Kidney (tissue), 14 donors: ENCODE results near the gene HIGD2A. TPM values are rescaled to one million over a fixed set of nuclear protein-coding genes. Genes with fewer than 3 reads are reported as not detected.

Source experiments
- DNase-seq, 5 donors: peaks; one replicate each; pipeline ENCODE4 v3.0.0-alpha.2; 2013 to 2020
- FAIRE-seq: peaks from 2 replicates; lab custom pipeline; 2012; peaks lifted over from hg19 to GRCh38; lab: Jason Lieb, UNC
- H3K27ac ChIP-seq, 2 donors: one replicate each; pipeline ENCODE4 v1.7.0; 2013; ENCODE audit warnings: low read depth in 2 of 2, low read length in 2 of 2, inconsistent platforms in 1 of 2
- H3K27me3 ChIP-seq: one replicate; pipeline ENCODE4 v1.7.1; 2013; ENCODE audit warnings: low read length, inconsistent platforms; ENCODE audit not compliant: control insufficient read depth, insufficient read depth
- H3K36me3 ChIP-seq, 3 donors: one replicate each; pipeline versions ENCODE4 v1.7.0 to v1.7.1; 2013; ENCODE audit warnings: low read length in 3 of 3, control low read depth in 1 of 3, inconsistent platforms in 1 of 3; ENCODE audit not compliant: insufficient read depth in 3 of 3, control insufficient read depth in 2 of 3
- H3K4me1 ChIP-seq, 3 donors: one replicate each; pipeline versions ENCODE4 v1.7.0 to v1.7.1; 2013; ENCODE audit warnings: low read length in 3 of 3, inconsistent platforms in 1 of 3, low read depth in 1 of 3; ENCODE audit not compliant: control insufficient read depth in 2 of 3, insufficient read depth in 2 of 3
- H3K4me3 ChIP-seq, 3 donors: one replicate each; pipeline versions ENCODE4 v1.7.0 to v1.8.1; 2013; ENCODE audit warnings: low read length in 3 of 3, control low read depth in 1 of 3, inconsistent platforms in 1 of 3
- H3K9ac ChIP-seq, 3 donors: one replicate each; pipeline versions ENCODE4 v1.7.0 to v1.7.1; 2013; ENCODE audit warnings: low read length in 3 of 3, control low read depth in 1 of 3, inconsistent platforms in 1 of 3
- H3K9me3 ChIP-seq, 3 donors: one replicate each; pipeline versions ENCODE4 v1.7.0 to v1.7.1; 2013; ENCODE audit warnings: low read length in 3 of 3, control low read depth in 1 of 3, inconsistent platforms in 1 of 3; ENCODE audit not compliant: control insufficient read depth in 2 of 3, insufficient read depth in 1 of 3
- CTCF ChIP-seq: IDR thresholded peaks from 3 replicates; pipeline ENCODE4 v1.5.1; 2012; ENCODE audit warnings: mild to moderate bottlenecking, moderate library complexity, borderline replicate concordance; ENCODE audit not compliant: insufficient read depth; ENCODE audit errors: extremely low read depth
- intact Hi-C: fragments of 100-400 bp; cut with DNase I; formaldehyde crosslinking; loops from one replicate; pipeline ENCODE4 v1.11.1; 2022
- polyA plus RNA-seq: library from polyadenylated mRNA; stranded (reverse); fragments of 350-450 nt; fragmentation: Illumina TruSeq; extraction: RNeasy Lipid Tissue Mini Kit (QIAGEN cat#74804); gene quantifications from one replicate; pipeline ENCODE4 v1.2.3, GENCODE V29; 2014; ENCODE audit warnings: low read depth, low replicate concordance; ENCODE audit not compliant: insufficient read depth
- total RNA-seq: library from RNA; stranded (reverse); fragmentation: NEBNext Ultra II Directional; extraction: Animal tissue kit (Norgen Biotek cat#: 25700); gene quantifications from one replicate; pipeline ENCODE4 v1.2.1, GENCODE V29; 2021
- donor health status: control.
- donor health status: control.
- donor health status: control.
- donor health status: control.
- donor health status: control.
- donor health status: DM: yes; HTN: yes; CAD: no.
- donor health status: Normal renal cell carcinoma (clear cell type).

HIGD2A gene
- total and polyA plus RNA-seq, 2 donors from 2014 or later = 105 to 344 TPM

GRCh38 chr5:176384366-176384930 is 4.1 kb upstream of the HIGD2A start:
- TF ChIP-seq CTCF = no peak
- Histone ChIP-seq H3K4me1 (peaks cover 0 to 8% (median 6%) of the 10 kb centered on the region in 3 donors), H3K27me3 (no peaks in the 10 kb centered on the region), H3K9me3 (no peaks in the 10 kb centered on the region), H3K36me3 (peaks cover 0 to 15% (median 15%) of the 10 kb centered on the region in 3 donors), H3K4me3 (no peak overlapping the region), H3K9ac (no peak overlapping the region), H3K27ac (no peak overlapping the region)
- intact Hi-C loops = no loop called here
- FAIRE-seq (no peak), DNase-seq (no peak)

GRCh38 chr5:176384991-176385390 is 3.6 kb upstream of the HIGD2A start:
- intact Hi-C loops = no loop called here
- H3K9ac ChIP-seq = no peak overlapping the region
- peak in 1 of 5 donors; percentile 28 for DNase-seq
- TF ChIP-seq CTCF = no peak
- H3K36me3 ChIP-seq = peaks cover 0 to 15% (median 15%) of the 10 kb centered on the region in 3 donors
- H3K4me3 ChIP-seq = no peak overlapping the region
- no peaks in the 10 kb centered on the region for H3K9me3 ChIP-seq
- FAIRE-seq = no peak
- H3K27me3 ChIP-seq = no peaks in the 10 kb centered on the region
- peaks cover 0 to 8% (median 6%) of the 10 kb centered on the region in 3 donors for H3K4me1 ChIP-seq
- H3K27ac ChIP-seq = no peak overlapping the region

GRCh38 chr5:176386491-176386890 is 2.1 kb upstream of the HIGD2A start:
- TF ChIP-seq CTCF = no peak
- peaks cover 0 to 23% (median 18%) of the 10 kb centered on the region in 3 donors for H3K36me3 ChIP-seq

More at GRCh38 chr5:176386491-176386890, 2.1 kb upstream of the HIGD2A start:
- FAIRE-seq (no peak), DNase-seq (no peak)
- no peak overlapping the region for H3K27ac ChIP-seq
- intact Hi-C loops = no loop called here
- H3K4me1 ChIP-seq = peaks cover 0 to 8% (median 6%) of the 10 kb centered on the region in 3 donors
- H3K9me3 ChIP-seq = no peaks in the 10 kb centered on the region
- no peaks in the 10 kb centered on the region for H3K27me3 ChIP-seq
- H3K9ac ChIP-seq = no peak overlapping the region
- H3K4me3 ChIP-seq = no peak overlapping the region
